Right renal cortex interstitium (tissue), 3 donors: Measurements from ENCODE around the gene TMEM232. TPM values are rescaled to one million over a fixed set of nuclear protein-coding genes. Genes with fewer than 3 reads are reported as not detected.
"Not testable (repeated sequence)": the region's sequence is repeated elsewhere in the genome, so short reads cannot be mapped to it uniquely, and the experiment has no call there.

Source experiments
- DNase-seq, 3 donors: peaks; one replicate each; pipeline ENCODE4 v3.0.0-alpha.2; 2013; ENCODE audit warnings: low read depth in 3 of 3, low spot score in 2 of 3
- polyA plus RNA-seq, 3 donors: library from polyadenylated mRNA; unstranded; fragments of 120-200 nt; gene quantifications; one replicate each; pipeline ENCODE4 v1.2.1, GENCODE V29; 2013; ENCODE audit not compliant: insufficient read length in 3 of 3

Gene TMEM232
- polyA plus RNA-seq, 3 donors, result 7.0 to 8.7 (median 7.8) TPM

GRCh38 chr5:110536120-110537115 is 190.1 kb downstream of the TMEM232 start:
- no peak for DNase-seq

GRCh38 chr5:110535146-110535545 is 191.3 kb downstream of the TMEM232 start:
- not testable (repeated sequence) for DNase-seq

- no peak for DNase-seq
Measured at GRCh38 chr5:110525762-110526161, 200.7 kb downstream of the TMEM232 start.

- peak in 1 of 3 donors; percentile 12 for DNase-seq
Measured at GRCh38 chr5:110517396-110517795, 209.1 kb downstream of the TMEM232 start.

GRCh38 chr5:110514030-110514429 is 212.4 kb downstream of the TMEM232 start:
- DNase-seq, result no peak

GRCh38 chr5:110512266-110512665 is 214.2 kb downstream of the TMEM232 start:
- DNase-seq, result no peak

GRCh38 chr5:110510146-110510545 is 216.3 kb downstream of the TMEM232 start:
- DNase-seq, result no peak

GRCh38 chr5:110507972-110508371 is 218.5 kb downstream of the TMEM232 start:
- DNase-seq, result no peak

GRCh38 chr5:110506378-110506777 is 220.1 kb downstream of the TMEM232 start:
- DNase-seq, result no peak

GRCh38 chr5:110496276-110496675 is 230.2 kb downstream of the TMEM232 start:
- DNase-seq, result no peak

- DNase-seq, result no peak
Measured at GRCh38 chr5:110492446-110492845, 234.0 kb downstream of the TMEM232 start.

GRCh38 chr5:110478895-110479294 is 247.6 kb downstream of the TMEM232 start:
- no peak for DNase-seq

GRCh38 chr5:110477911-110478310 is 248.6 kb downstream of the TMEM232 start:
- no peak for DNase-seq

GRCh38 chr5:110476164-110476563 is 250.3 kb downstream of the TMEM232 start:
- DNase-seq, result no peak

GRCh38 chr5:110475529-110475928 is 250.9 kb downstream of the TMEM232 start:
- no peak for DNase-seq

- DNase-seq, result no peak
Measured at GRCh38 chr5:110469486-110469885, 257.0 kb downstream of the TMEM232 start.

- DNase-seq, result no peak
Measured at GRCh38 chr5:110463106-110463505, 263.4 kb downstream of the TMEM232 start.

- DNase-seq, result no peak
Measured at GRCh38 chr5:110460837-110461236, 265.6 kb downstream of the TMEM232 start.

- DNase-seq, result no peak
Measured at GRCh38 chr5:110458313-110458712, 268.2 kb downstream of the TMEM232 start.

GRCh38 chr5:110442856-110443255 is 283.6 kb downstream of the TMEM232 start:
- no peak for DNase-seq

GRCh38 chr5:110441035-110441434 is 285.4 kb downstream of the TMEM232 start:
- DNase-seq, result no peak

GRCh38 chr5:110440058-110440457 is 286.4 kb downstream of the TMEM232 start:
- no peak for DNase-seq
